ENCODE results near the gene INPP5F.
"Not testable (repeated sequence)": the region's sequence is repeated elsewhere in the genome, so short reads cannot be mapped to it uniquely, and the experiment has no call there.

The INPP5F gene

DNA sequence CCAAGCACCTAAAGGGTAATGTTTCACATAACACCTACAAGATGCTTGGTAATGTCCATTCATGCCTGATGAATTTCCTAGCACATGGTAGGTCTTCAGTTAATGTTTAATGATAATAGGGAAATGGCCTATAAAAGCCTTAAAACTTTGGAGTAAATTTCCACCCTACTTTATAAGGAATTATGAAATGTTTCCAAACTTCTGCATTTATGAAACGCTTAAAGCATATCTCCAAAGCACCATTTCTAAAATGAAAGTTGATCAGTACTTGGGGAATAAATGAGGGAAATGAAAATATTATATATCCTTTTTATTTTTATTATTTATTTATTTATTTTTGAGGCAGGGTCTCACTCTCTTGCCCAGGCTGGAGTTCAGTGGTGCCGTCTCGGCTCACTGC, 51.8 kb downstream of the INPP5F start:
- DNase-seq (ENCODE audit: low read depth in 2 of 2) = no peak

DNA sequence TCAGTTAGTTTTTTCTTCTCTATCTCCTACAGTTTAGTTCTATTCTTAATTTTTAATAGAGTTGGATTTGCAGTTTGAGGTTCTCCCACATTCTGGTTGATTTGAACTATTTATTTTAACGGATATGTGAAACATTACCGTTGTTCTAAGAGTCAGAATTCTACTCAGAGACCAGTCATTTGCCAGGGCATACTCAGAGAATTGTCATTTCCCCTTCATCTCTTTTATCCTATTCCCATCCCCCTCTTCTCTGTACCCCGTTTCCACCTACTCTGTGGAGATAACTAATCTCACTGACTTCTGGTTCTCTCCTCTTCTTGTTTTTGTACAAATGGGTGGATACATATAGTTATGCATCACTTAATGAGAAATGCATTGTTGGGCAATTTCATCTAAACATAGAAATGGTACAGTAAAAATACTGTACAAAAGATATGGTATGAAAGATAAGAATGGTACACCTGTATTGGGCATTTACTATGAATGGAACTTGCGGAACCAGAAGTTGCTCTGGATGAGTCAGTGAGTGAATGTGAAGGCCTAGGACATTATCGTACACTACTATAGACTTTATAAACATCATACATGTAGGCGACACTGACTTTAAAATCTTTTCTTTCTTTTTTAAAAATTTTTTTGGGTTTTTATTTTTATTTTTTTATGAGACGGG, 53.1 kb downstream of the INPP5F start:
- no peak for DNase-seq (ENCODE audit: low read depth in 2 of 2)

DNA sequence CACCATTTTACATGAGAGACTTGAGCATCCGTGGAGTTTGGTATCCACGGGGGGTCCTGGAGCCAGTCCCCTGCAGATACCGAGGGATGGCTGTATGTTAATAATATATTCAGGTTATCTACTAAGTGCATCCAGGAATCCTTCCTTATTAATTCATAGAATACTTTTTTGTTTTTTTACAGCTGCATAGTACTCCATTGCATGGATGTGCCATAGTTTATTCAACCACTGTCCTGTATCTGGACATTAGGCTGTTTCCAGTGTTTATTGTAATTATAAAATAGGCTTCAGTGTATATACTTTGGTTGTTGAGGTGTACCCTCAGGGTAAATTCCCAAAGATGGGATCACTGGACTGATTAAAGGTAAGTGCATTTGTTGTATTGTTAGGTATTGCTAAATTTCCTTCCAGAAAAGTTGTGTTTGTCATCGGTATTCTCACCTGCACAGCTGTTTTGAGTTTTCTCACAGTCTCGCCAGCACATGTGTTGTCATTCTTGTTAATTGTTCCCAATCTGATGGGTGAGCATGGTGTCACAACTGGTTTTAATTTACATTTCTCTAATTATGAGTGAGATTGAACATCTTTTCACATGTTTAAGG, 55.1 kb downstream of the INPP5F start:
- no peak for DNase-seq (ENCODE audit: low read depth in 2 of 2)

DNA sequence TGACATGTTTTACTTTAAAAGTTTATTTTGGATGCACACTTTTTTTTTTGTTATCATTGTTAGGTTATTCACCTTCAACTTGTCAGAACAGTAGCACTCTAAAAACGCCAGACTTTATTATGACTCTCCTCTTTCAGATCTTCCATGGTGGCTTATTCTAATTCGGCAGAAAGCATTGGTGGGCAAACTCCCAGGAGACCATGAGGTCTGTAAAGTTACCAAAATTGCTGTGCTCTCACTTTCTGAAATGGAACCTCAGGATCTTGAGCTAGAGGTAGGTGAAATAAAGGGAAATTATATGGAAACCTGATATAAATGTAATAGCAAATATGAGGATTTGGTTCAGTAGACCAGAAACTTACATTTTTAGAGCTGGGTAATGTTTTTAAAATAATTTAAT, 55.6 kb downstream of the INPP5F start:
- DNase-seq (ENCODE audit: low read depth in 2 of 2) = no peak

DNA sequence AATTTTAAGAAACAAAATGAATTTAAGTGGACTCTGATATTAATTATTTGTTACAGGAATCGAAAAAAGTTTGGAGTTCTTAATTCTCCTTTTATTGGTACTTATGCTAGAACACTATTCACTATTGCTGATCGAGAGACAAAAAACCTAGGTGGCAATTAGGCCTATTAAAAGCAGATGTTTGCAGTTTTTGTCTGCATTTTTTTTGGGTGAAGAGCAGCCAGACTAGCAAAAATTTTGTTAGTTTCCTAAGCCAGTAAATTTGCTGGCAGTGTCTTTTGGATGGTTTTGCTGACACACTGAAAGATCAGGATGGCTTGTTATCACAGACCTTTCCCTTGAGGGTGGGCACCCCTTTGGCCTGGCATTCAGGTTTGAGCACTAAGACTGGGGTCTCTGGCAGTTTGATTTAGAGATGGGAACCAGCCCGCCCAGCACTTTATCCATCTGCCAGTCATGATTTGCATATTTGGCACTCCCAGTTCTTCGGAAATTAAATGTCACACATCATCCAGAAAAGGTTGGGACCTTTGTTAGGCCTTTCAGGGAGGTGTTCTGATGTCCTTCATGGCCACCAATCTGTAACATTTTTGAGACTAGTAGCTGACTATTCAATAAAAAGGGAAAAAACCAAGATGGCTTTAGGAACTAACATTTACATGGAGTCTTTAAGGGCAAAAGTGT, 57.3 kb downstream of the INPP5F start:
- no peak for DNase-seq (ENCODE audit: low read depth in 2 of 2)

DNA sequence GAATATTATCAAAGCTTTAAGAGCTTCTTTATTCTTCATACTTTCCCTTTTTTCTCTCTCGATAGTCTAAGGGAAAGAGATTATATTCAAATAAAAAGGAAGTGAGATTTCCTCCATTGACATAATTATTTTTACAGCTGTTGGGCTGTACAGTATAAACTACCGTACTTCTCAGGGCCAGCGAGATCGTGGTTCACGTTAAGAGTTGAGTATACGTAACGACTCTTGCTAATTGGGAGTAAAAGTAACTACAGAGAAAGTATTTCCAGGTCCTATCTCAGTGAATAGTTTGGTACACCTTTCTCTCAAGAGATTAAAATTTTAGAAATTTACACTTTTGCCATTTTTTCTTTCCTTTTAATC, 57.8 kb downstream of the INPP5F start:
- no peak for DNase-seq (ENCODE audit: low read depth in 2 of 2)

DNA sequence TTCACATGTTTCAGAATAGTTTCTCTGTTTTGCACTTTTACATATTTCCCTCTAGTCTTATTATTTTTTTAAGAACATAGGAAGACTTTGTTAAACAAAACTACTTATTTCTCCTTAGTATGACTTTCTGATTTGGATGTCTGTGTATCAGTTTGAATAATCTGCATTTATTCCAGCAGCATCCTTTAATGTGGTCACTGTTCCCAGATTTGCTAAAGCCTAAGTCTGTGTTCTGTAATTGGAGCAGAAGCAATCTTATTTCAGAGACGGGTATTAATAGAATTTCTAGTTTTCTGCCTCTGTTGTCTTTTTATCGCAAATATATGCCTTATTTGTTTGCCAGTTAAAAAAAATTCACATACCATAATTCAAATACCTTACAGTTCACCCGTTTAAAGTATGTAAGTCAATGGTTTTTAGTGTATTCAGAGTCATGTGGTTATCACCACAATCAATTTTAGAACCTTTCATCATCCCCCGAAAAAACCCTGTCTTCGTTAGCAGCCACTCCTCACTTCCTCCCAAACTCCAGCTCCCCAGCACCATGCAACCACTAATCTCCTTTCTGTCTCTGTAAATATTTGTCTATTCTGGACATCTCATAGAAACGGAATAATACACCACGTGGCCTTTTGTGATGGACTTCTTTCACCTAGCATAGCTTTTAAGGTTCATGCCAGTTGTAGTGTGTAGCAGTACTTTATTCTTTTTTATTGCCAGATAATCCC, 58.7 kb downstream of the INPP5F start:
- no peak for DNase-seq (ENCODE audit: low read depth in 2 of 2)

DNA sequence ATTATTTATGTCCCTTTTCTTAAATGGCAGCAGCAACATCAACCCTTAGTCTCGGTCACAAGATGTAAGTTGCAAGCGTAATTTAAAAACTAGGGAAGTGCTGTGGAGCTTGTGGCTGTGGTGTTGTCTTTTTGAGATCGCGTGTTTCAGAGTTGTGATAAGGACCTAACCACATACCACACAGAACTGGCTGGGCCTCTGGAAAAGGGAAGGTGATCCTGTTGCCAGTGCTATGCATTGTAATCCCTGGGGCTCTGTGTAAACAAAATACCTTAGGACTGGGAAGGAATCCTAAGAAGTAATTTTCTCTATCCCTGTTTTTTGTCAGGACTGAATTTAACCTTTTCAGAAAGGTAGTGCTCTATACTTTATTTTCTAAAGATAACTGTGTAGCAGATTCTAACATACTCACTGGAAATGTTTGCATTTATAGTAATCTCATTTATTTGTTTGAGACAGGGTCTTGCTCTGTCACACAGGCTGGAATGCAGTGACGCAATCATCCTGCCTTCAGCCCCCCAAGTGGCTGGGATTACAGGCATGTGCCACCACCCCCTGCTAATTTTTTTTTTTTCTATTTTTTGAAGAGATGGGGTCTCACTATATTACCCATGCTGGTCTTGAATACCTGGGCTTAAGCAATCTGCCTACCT, 60.4 kb downstream of the INPP5F start:
- DNase-seq (ENCODE audit: low read depth in 2 of 2) = no peak

DNA sequence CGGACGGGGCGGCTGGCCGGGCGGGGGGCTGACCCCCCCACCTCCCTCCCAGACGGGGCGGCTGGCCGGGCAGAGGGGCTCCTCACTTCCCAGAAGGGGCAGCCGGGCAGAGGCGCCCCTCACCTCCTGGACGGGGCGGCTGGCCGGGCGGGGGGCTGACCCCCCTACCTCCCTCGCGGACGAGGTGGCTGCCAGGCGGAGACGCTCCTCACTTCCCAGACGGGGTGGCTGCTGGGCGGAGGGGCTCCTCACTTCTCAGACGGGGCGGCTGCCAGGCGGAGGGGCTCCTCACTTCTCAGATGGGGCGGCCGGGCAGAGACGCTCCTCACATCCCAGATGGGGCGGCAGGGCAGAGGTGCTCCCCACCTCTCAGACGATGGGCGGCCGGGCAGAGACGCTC, 69.3 kb downstream of the INPP5F start:
- not testable (repeated sequence) for DNase-seq (ENCODE audit: low read depth in 2 of 2)

DNA sequence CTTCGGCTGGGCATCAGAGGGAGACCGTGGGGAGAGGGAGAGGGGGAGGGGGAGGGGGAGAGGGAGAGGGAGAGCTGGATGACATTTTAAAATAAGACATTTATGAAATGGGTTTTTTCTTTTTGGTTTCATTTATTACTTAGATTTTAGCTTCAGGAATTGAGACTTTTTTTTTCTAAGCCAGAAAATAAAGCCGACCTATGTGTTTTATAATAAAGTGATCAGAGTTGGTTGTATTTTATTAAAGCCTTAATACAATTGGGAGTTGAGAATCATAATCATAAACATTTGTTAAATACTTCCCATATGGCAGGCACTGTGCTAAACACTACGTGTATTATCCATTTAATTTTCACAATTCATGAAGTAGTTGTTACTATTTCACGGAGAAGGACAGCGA, 70.2 kb downstream of the INPP5F start:
- DNase-seq (ENCODE audit: low read depth in 2 of 2) = no peak

DNA sequence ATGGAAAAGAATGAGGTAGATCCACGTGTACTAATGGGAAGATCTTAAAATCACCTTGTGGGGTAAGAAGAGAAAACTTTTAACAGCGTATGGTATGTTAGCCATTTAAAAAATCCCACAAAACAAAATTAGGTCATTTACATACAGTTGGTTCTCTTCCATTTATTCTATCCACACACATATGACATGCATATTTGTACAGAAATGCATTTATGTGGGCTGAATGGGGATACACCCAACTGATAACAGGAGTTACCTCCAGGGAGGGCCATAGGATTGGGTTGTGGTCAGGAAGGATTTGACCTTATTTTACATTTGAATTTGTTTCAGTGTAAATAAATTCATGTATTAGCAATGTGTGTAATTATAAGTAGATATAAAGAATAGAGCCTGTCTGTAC, 75.3 kb downstream of the INPP5F start:
- DNase-seq (ENCODE audit: low read depth in 2 of 2) = no peak

DNA sequence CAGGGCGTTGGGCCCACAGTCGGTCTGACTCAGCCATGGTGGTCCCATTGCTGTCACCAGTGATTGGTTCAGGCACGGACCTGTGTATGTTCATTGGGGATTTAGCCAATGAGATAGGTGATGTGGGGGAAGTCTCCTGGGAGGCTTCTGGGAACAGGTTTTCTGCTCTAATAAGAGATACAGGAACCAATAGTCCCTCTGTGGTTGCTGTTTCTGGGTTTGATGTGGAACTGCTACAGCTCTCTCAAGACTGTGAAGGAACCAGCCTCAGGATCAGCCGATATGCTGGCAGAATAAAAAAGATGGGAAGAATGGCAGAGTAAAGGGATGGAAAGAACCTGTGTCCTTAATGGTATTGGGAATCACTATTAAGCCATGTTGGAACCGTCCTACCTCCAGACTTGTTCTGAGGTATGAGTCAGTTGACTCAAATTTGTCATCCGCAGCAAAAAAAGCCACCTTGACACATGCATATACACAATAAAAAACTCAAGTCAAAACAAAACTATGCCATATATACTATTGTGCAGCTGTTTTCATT, 76.2 kb downstream of the INPP5F start:
- no peak for DNase-seq (ENCODE audit: low read depth in 2 of 2)

DNA sequence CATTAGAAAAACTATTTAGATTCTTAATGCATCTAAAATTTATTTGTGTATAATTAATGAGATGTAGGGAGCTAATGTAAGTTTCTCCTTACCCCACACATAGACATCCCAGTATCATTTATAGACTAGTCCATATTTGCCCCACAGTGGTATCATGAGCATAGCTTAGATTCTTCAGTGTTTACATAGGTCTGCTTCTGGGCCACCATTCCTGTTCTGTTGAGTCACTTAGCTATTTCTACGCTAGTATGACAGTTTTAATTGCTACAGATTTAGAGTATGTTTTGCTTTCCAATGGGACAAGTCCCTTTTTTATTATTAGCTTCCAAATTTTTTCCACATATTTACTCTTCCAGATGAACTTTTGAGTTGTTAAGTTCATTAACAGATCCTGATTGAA, 77.4 kb downstream of the INPP5F start:
- peak in 1 of 2 experiments; percentile 15 for DNase-seq (ENCODE audit: low read depth in 2 of 2)

DNA sequence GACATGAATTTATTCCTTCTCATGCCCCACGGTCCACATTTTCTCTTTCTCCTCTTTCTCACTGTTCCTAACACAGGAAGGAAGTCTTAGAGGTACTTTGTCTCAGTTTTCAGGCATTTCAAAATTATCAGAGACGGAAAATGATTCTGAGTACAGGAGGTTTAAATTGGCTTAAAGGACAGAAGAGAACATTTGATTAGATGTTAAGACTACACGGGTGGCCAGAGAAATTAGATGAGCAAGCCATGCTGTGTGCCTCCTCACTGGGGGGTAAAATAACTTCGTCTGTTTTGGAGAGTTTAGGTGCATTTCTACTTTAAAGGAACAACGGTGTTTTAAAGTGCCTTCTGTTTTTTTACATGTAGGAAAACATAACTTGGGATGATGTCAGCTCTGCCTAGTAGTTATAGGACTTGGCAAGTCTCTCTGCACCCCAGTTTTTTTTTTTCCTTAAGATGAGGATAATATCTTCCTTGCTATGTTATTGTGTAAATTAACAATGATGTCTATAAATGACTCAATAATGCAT, 79.9 kb downstream of the INPP5F start:
- DNase-seq (ENCODE audit: low read depth in 2 of 2) = no peak

DNA sequence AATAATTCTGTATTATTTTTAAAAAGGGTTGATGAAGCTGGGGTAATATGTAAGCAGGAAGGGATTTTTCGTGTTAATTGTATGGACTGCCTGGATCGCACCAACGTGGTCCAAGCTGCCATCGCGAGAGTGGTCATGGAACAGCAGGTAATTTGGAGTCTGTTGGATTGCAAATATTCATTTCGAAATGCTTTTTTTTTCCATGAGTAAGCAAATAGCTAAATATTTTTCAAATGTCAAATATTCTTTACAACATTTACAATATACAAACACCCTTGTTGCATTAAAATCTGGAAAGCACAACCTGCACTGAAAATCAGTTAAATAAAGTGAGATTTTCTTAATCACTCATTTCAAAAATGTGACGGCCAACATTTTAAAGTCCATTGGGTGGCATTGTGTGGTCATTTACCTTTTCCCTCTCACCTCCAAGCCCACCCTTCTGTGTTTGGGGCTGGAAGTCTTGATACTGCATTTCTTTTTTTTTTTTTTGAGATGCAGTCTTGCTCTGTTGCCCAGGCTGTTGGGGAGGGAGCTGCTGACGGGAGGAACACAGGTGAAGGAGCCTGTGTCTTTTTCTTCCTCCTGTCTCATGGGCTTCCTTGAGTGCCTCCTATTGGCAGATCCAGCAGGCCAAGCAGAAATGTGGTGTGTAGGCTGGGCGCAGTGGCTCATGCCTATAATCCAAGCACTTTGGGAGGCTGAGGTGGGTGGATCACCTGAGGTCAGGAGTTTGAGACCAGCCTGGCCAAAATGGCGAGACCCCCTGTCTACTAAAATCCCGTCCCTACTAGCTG, 80.7 kb downstream of the INPP5F start:
- DNase-seq (ENCODE audit: low read depth in 2 of 2) = no peak

DNA sequence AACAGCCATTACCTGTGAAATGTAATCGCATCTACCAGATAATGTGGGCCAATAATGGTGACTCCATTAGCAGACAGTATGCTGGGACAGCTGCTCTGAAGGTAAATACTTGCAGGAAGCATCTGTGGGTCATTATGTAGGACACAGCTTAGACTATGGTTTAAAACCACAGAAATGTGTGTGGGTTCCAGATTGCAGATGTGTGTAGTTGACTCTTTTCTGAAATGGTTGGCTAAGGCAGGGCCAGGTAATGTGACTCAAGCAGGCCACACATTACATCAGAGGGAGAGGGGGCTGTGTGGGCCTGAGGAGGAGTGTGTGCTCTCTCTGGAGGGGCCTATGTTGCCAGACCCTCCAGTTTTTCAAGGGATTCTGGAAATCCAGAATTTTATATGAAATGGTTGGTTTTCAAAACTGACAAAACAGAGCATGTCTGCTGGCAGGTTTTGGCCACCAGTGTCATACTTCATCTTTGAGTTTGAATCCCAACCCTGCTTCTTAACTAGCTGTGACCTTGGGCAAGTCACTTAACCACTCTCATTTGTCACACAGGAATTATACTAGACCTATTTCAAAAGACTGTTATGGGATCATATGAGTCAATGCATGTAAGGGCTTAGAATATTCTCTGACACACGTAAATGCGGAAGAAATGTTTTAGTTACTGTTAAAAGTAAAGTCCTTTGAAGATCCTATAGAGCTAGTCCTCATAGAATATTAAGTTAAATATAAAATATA, 82.3 kb downstream of the INPP5F start:
- peak; percentile 78 to 80 for DNase-seq (ENCODE audit: low read depth in 2 of 2)

DNA sequence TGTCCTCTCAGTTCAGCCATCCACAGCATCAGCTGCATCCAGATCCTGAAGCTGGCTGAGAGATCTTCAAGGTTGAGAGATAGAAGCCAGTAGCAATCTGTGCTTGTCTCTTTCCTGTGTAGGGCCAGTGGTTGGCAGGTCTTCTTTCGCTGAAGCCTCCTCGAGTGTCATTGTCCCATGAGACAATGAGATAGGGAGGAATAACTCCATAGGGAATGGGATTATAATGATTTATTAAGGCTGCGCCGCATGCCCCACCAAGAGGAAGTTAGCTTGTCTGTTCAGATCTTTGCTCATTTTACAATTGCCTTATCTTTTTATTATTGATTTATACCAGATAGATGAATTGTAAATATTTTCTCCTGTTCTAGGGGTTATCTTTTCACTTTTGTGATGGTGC, 85.3 kb downstream of the INPP5F start:
- DNase-seq (ENCODE audit: low read depth in 2 of 2) = no peak

DNA sequence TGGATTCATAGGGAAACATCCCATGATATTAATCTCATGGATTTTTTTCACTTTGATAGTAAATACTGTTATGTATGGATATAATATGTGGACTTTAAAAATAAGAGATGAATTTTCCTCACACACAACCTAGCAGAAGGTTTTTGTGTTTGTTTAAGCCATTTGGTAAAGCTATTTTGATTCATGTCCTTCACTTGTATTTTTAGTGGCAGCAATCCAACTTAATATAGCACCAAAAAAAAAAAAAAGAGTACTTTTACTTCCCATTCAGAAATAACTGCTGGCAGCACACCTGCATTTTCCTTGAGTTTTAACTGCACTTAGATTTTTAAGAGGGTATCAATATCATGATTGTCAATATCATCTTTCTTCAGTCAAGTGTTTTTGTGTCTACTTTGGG, 86.8 kb downstream of the INPP5F start:
- no peak for DNase-seq (ENCODE audit: low read depth in 2 of 2)

DNA sequence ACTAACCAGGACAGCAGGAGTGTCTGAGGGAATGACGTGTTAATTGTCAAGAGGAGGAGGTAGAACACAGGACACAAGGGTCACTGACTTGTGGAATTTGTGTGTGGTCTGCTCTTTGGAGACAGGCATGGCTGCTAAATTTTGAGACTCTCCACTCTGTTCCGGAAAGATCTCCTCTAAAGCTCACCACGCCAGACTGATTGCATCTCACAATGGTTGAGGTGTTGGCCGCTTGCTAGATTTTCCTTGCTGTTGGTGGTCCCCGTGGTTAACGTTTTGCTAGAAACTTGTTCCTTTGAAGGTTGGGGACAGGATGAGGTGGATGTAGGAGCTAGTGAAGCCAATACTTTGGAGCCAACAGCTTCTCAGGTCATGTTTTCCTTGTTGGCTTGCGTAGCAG, 89.8 kb downstream of the INPP5F start:
- DNase-seq (ENCODE audit: low read depth in 2 of 2) = no peak
